ENCODE results near the gene MYL12B.
"Not testable (repeated sequence)": the region's sequence is repeated elsewhere in the genome, so short reads cannot be mapped to it uniquely, and the experiment has no call there.

The MYL12B gene

DNA sequence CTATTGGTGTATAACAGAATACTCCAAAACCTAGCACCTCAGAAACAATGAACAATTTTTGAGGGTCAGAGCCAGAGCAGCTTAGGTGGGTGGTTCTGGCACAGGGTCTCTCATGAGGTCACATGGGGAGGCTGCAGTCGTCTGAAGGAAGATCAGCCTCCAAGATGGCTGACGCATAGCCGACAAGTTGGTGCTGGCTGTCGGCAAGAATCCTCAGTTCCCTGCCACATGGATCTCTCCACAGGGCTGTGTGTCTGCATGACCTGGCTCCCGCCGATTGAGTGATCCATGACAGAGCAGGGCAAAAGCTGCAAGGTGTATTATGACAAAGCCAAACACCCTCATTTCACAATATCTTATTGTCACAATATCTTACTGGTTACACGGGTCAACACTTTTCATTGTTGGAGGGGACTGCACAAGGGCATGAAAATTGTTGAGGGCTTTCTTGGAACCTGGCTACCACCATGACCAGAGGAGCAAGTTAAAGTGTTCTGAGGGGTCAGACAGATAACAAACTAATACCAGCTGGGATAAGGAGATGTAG lies 4.2 kb downstream of the MYL12B start:
- H3K27me3 ChIP-seq: no peaks in the 10 kb centered on the region
- peaks cover 76 to 80% of the 10 kb centered on the region in 2 experiments for H3K4me1 ChIP-seq (ENCODE audit: control insufficient read depth in 1 of 2, insufficient read depth in 1 of 2, low read depth in 1 of 2, low read length in 1 of 2)
- TF ChIP-seq, protein P1, sequence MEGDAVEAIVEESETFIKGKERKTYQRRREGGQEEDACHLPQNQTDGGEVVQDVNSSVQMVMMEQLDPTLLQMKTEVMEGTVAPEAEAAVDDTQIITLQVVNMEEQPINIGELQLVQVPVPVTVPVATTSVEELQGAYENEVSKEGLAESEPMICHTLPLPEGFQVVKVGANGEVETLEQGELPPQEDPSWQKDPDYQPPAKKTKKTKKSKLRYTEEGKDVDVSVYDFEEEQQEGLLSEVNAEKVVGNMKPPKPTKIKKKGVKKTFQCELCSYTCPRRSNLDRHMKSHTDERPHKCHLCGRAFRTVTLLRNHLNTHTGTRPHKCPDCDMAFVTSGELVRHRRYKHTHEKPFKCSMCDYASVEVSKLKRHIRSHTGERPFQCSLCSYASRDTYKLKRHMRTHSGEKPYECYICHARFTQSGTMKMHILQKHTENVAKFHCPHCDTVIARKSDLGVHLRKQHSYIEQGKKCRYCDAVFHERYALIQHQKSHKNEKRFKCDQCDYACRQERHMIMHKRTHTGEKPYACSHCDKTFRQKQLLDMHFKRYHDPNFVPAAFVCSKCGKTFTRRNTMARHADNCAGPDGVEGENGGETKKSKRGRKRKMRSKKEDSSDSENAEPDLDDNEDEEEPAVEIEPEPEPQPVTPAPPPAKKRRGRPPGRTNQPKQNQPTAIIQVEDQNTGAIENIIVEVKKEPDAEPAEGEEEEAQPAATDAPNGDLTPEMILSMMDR (IDR thresholded peaks at IDR 0.05): no peak
- H3K27ac ChIP-seq: peak overlapping the region; percentile 98
- no peak overlapping the region for H3K4me3 ChIP-seq (ENCODE audit: low read depth in 1 of 2, low read length in 1 of 2)
- H3K36me3 ChIP-seq: no peaks in the 10 kb centered on the region
- H3K9me3 ChIP-seq: no peaks in the 10 kb centered on the region

DNA sequence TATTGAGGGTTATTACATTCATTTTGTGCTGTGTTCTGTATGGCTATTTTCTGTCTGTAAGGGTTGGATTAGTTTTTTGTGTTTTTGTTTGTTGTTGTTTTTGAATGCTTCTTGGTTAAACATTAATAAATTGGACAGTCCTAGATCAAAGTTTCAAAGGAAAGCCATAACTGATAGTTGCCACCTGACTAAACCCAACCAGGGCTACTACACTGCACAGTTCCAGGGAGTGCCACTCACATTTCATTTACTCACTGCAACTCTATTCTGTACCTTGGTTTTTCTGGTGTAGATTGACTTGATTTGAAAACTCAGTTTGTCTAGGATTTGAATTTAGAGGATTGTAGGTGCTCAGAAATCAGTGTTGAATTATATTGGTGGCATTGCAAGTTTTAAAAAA lies 6.4 kb downstream of the MYL12B start:
- peaks cover 69% of the 10 kb centered on the region in 2 experiments for H3K4me1 ChIP-seq (ENCODE audit: control insufficient read depth in 1 of 2, insufficient read depth in 1 of 2, low read depth in 1 of 2, low read length in 1 of 2)
- peaks cover 9% of the 10 kb centered on the region for H3K36me3 ChIP-seq

DNA sequence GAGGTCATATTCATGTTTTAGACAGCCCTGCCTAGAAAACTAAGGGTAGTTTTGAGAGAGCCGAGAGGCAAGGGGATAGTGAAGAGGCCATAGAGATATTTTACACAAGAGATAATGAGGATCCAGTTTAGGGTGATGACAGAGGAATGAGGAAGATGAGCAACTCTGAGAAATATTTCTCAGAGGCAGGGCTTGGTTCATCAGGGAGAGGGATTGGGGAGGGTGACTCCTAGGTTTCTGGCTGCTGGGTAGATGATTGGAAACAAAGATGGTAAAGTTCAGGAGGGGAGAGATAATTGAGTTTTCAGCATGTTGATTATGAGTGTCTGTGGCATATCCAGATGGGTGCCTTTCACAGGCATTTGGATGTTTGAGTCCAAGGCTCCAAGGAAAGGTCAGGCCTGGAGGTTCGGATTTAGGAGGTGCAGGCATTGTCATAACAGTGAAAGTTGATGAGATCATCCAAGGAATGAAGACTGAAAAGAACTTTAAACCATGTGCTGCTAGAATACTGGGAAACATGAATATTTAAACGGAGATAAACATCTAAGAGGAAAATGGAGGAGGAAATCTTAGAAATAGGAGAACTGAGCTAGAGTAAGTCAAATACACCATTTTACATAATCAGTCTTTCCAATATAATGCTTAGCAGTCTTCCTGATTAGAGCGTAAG lies 7.4 kb downstream of the MYL12B start:
- Histone ChIP-seq H3K4me1 (ENCODE audit: control insufficient read depth in 1 of 2, insufficient read depth in 1 of 2, low read depth in 1 of 2, low read length in 1 of 2) (peaks cover 58% of the 10 kb centered on the region in 2 experiments), H3K27ac (peak overlapping the region; percentile 68), H3K9me3 (no peaks in the 10 kb centered on the region), H3K27me3 (no peaks in the 10 kb centered on the region), H3K36me3 (peaks cover 20% of the 10 kb centered on the region), H3K4me3 (ENCODE audit: low read depth in 1 of 2, low read length in 1 of 2) (no peak overlapping the region)
- TF ChIP-seq, protein P1 (IDR thresholded peaks at IDR 0.05): no peak

More for the DNA sequence above, 6.4 kb downstream of the MYL12B start:
- Histone ChIP-seq H3K9me3 (no peaks in the 10 kb centered on the region), H3K27me3 (no peaks in the 10 kb centered on the region), H3K27ac (peak overlapping the region; percentile 68), H3K4me3 (ENCODE audit: low read depth in 1 of 2, low read length in 1 of 2) (no peak overlapping the region)
- TF ChIP-seq, protein P1 (IDR thresholded peaks at IDR 0.05): no peak

DNA sequence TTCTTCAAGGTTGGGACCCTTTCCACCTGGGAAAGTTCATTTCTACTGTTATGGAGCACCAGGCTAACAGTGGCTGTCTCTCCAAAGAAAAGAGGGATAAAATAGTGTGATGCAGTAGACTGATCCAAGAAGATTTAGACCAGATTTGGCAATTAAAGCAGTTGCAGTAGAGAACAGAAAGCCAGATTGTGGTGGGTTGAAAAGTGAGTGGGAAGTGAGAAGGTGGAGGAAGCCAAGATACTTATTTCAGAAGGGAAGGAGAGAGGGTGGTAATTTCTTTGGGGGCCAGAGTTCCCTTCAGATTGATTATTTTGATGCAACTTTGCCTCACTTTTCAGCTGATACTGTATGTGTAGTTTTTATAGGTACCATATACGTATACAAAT lies 8.0 kb downstream of the MYL12B start:
- Histone ChIP-seq H3K27me3 (no peaks in the 10 kb centered on the region), H3K4me1 (ENCODE audit: control insufficient read depth in 1 of 2, insufficient read depth in 1 of 2, low read depth in 1 of 2, low read length in 1 of 2) (peaks cover 53% of the 10 kb centered on the region in 2 experiments), H3K36me3 (peaks cover 25% of the 10 kb centered on the region), H3K27ac (peak overlapping the region; percentile 68), H3K4me3 (ENCODE audit: low read depth in 1 of 2, low read length in 1 of 2) (no peak overlapping the region), H3K9me3 (no peaks in the 10 kb centered on the region)
- TF ChIP-seq, protein P1 (IDR thresholded peaks at IDR 0.05): no peak

DNA sequence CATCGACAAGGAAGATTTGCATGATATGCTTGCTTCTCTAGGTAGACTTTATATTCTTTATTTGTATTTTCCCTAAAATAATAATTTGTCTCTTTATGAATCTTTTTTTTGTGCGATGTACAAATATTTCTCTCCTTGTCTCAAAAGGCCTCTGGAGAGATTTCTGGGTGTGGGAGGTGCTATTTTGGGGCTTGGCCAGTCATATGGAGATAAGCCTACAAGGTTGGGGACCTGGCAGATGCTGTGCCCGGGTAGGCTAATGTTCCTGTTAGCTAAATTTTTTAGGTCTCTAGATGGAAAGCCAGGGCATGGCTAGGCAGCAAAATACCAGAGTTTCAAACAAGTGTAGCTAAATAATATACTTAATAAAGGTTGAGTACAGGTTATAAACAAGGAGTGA lies 11.1 kb downstream of the MYL12B start:
- H3K36me3 ChIP-seq: peaks cover 53% of the 10 kb centered on the region
- H3K27ac ChIP-seq: no peak overlapping the region
- TF ChIP-seq, protein P1 (IDR thresholded peaks at IDR 0.05): no peak
- H3K9me3 ChIP-seq: no peaks in the 10 kb centered on the region
- H3K27me3 ChIP-seq: no peaks in the 10 kb centered on the region
- peaks cover 31 to 32% of the 10 kb centered on the region in 2 experiments for H3K4me1 ChIP-seq (ENCODE audit: control insufficient read depth in 1 of 2, insufficient read depth in 1 of 2, low read depth in 1 of 2, low read length in 1 of 2)
- no peak overlapping the region for H3K4me3 ChIP-seq (ENCODE audit: low read depth in 1 of 2, low read length in 1 of 2)

DNA sequence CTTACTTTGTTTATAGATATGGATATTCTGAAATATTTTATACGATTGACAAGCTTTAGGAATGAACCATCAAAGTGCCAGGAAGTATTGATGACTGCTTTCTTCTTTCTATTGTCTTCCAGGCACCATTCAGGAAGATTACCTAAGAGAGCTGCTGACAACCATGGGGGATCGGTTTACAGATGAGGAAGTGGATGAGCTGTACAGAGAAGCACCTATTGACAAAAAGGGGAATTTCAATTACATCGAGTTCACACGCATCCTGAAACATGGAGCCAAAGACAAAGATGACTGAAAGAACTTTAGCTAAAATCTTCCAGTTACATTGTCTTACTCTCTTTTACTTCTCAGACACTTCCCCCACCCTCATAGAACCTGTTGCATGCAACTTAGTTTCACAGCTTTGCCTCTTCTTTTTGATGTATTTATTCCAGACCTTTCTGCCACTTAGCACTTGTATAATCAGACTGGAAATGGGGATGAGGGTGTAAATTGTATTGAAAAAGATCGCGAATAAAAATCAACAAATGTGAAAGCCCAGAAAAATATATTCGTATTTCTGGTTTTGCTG lies 15.8 kb downstream of the MYL12B start:
- H3K27me3 ChIP-seq; H3K9me3 ChIP-seq; H3K4me3 ChIP-seq (ENCODE audit: low read depth in 1 of 2, low read length in 1 of 2): not testable (repeated sequence)
- Histone ChIP-seq H3K4me1 (ENCODE audit: control insufficient read depth in 1 of 2, insufficient read depth in 1 of 2, low read depth in 1 of 2, low read length in 1 of 2) (peaks cover 10 to 11% of the 10 kb centered on the region in 2 experiments), H3K36me3 (peaks cover 66% of the 10 kb centered on the region), H3K27ac (peak overlapping the region; percentile 59)
